Heart left ventricle (tissue), 16 donors: ENCODE data around the gene STX16. TPM values are rescaled to one million over a fixed set of nuclear protein-coding genes. Genes with fewer than 3 reads are reported as not detected.

Experiments used
- ATAC-seq, 4 donors: fragments of 200-7000 bp; cut with Tn5 transposase; one replicate each; pipeline ENCODE4 v1.9.1; 2020 to 2022; ENCODE audit warnings: moderate library complexity in 4 of 4, mild to moderate bottlenecking in 3 of 4, moderate number of reproducible peaks in 1 of 4
- DNase-seq, 5 donors: peaks; one replicate each; pipeline ENCODE4 v3.0.0-alpha.2; 2020
- H3K27ac ChIP-seq, 12 donors: fragments of 200-600 bp; sonication (generic) in 4 of 12; one replicate each; pipeline versions ENCODE4 v1.5.0 to v1.8.0; 2016 to 2022; ENCODE audit warnings: mild to moderate bottlenecking in 2 of 12
- H3K27me3 ChIP-seq, 9 donors: fragments of 200-600 bp; sonication (generic) in 2 of 9; one replicate each; pipeline versions ENCODE4 v1.5.1 to v1.8.0; 2016 to 2022; ENCODE audit warnings: mild to moderate bottlenecking in 3 of 9
- H3K36me3 ChIP-seq, 9 donors: fragments of 200-600 bp; sonication (generic) in 2 of 9; one replicate each; pipeline versions ENCODE4 v1.5.0 to v1.8.0; 2018 to 2022; ENCODE audit warnings: mild to moderate bottlenecking in 2 of 9
- H3K4me1 ChIP-seq, 12 donors: fragments of 200-600 bp; sonication (generic) in 4 of 12; one replicate each; pipeline versions ENCODE4 v1.5.0 to v1.8.0; 2016 to 2022; ENCODE audit warnings: mild to moderate bottlenecking in 3 of 12
- H3K4me3 ChIP-seq, 12 donors: fragments of 200-600 bp; sonication (generic) in 4 of 12; one replicate each; pipeline versions ENCODE4 v1.5.0 to v1.8.0; 2017 to 2022; ENCODE audit warnings: mild to moderate bottlenecking in 9 of 12, moderate library complexity in 4 of 12
- H3K9me3 ChIP-seq, 12 donors: fragments of 200-600 bp; sonication (generic) in 4 of 12; one replicate each; pipeline versions ENCODE4 v1.5.0 to v1.8.0; 2016 to 2022; ENCODE audit warnings: mild to moderate bottlenecking in 1 of 12
- POLR2A ChIP-seq, 2 donors: fragments of 450-650 bp; IDR thresholded peaks; one replicate each; pipeline ENCODE4 v1.6.1; 2017; ENCODE audit warnings: antibody characterized with exemption in 2 of 2, mild to moderate bottlenecking in 2 of 2, moderate library complexity in 2 of 2
- WGBS, 4 donors: extraction: QIAGEN DNeasy Blood & Tissue Kit in 2 of 4; methylation state at CpG; one replicate each; pipeline versions ENCODE4 v1.1.5 to v1.1.7; 2013 to 2018; 5-methylcytosine and 5-hydroxymethylcytosine counted together
- intact Hi-C, 10 donors: fragments of 100-400 bp; cut with DNase I; formaldehyde crosslinking; loops; one replicate each; pipeline versions ENCODE4 v1.11.1 to v1.14.2; 2022
- polyA plus RNA-seq, 2 donors: library from polyadenylated mRNA; stranded (reverse); fragments of 200-250 nt; gene quantifications; one replicate each; pipeline ENCODE4 v1.2.3, GENCODE V29; 2013
- total RNA-seq, 9 donors: library from RNA; depleted of rRNA in 2 of 9; stranded (reverse); fragments of >200 nt in 2 of 9; fragmentation: NEBNext Ultra II Directional in 3 of 9; extraction: Animal tissue kit (Norgen Biotek cat#: 25700) in 3 of 9; gene quantifications; one replicate each; pipeline versions ENCODE4 v1.1.0 to v1.2.4, GENCODE V29; 2016 to 2023
- TF ChIP-seq, protein P1 (sequence below), 12 donors: fragments of 200-600 bp; sonication (generic) in 4 of 12; IDR thresholded peaks; one replicate each; pipeline versions ENCODE4 v1.5.0 to v1.8.0; 2018 to 2022; ENCODE audit warnings: antibody characterized with exemption in 12 of 12, mild to moderate bottlenecking in 5 of 12
- donor health status: ischemic (EF 13 %, LVEDD 7.1; RV severe dilation, severe dysfunction).
- donor health status: healthy with polysubstance abuse.
- donor health status: DM: no; HTN: yes; CAD: no.
- donor health status: DM: no; HTN: no; CAD: no.
- donor health status: ischemic (EF 25% LVEDD 6.9; RV normal size, moderate dysfunction).
- donor health status: ischemic (EF 25% LVEDD 5.7; RV mildly dilated, moderate dysfunction).
- donor health status: healthy.
- donor health status: DM: yes; HTN: yes; CAD: no.
- donor health status: ischemic (EF 35%, LVEDD 5.7; RV mildly dilated, moderate dysfunction).
- donor health status: nonischemic (EF 11% LVEDD 7.7; RV severe dilation, severe dysfunction).
- donor health status: DM: yes; HTN: yes; CAD: no.
- donor health status: PGD.
- donor health status: ischemic (EF 29% LVEDD 5.4; RV normal size, mild dysfunction).
- donor health status: nonischemic (EF 23%, LVEDD 6.1; RV moderate dilation, normal function).

The STX16 gene
- total and polyA plus RNA-seq, 11 donors = 14.6 to 38.9 (median 25.6) TPM

DNA sequence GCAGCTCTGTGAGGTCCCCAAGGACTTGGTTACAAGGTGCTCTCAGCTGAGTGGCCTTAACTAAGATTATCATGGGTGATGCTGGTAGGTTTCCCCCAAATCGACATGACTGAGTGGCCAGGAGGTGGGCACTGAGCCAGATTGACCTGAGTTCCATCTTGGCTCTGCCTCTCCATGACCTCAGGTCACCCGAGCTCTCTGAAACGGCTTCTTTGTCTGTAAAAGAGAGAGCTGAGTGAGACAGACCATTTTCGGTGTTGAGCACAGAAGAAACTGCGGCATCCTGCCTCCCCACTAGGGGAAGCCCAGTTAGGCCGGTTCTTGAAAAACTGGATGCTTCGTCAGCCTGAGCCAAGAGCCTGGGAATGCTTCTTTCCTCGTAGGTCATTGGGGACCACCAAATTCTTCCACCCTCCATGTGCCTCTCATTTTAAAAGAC is 14.1 kb upstream of the STX16 start:
- intact Hi-C loops = no loop called here
- DNase-seq = no peak
- Histone ChIP-seq H3K4me3 (no peak overlapping the region), H3K4me1 (peaks cover 0 to 6% (median 0%) of the 10 kb centered on the region in 12 donors), H3K27me3 (peaks cover 0 to 11% (median 0%) of the 10 kb centered on the region in 9 donors), H3K9me3 (no peaks in the 10 kb centered on the region), H3K27ac (no peak overlapping the region), H3K36me3 (no peaks in the 10 kb centered on the region)
- WGBS, 4 donors = 46 to 63% (median 57%) methylated on average over 7 to 8 of the region's 8 CpGs
- ATAC-seq = peak in 1 of 4 donors; percentile 57
- no peak for TF ChIP-seq POLR2A (IDR thresholded peaks at IDR 0.05)
- TF ChIP-seq, protein P1, sequence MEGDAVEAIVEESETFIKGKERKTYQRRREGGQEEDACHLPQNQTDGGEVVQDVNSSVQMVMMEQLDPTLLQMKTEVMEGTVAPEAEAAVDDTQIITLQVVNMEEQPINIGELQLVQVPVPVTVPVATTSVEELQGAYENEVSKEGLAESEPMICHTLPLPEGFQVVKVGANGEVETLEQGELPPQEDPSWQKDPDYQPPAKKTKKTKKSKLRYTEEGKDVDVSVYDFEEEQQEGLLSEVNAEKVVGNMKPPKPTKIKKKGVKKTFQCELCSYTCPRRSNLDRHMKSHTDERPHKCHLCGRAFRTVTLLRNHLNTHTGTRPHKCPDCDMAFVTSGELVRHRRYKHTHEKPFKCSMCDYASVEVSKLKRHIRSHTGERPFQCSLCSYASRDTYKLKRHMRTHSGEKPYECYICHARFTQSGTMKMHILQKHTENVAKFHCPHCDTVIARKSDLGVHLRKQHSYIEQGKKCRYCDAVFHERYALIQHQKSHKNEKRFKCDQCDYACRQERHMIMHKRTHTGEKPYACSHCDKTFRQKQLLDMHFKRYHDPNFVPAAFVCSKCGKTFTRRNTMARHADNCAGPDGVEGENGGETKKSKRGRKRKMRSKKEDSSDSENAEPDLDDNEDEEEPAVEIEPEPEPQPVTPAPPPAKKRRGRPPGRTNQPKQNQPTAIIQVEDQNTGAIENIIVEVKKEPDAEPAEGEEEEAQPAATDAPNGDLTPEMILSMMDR (IDR thresholded peaks at IDR 0.05) = peak in 3 of 12 donors; percentile 18 to 28 (median 23)

DNA sequence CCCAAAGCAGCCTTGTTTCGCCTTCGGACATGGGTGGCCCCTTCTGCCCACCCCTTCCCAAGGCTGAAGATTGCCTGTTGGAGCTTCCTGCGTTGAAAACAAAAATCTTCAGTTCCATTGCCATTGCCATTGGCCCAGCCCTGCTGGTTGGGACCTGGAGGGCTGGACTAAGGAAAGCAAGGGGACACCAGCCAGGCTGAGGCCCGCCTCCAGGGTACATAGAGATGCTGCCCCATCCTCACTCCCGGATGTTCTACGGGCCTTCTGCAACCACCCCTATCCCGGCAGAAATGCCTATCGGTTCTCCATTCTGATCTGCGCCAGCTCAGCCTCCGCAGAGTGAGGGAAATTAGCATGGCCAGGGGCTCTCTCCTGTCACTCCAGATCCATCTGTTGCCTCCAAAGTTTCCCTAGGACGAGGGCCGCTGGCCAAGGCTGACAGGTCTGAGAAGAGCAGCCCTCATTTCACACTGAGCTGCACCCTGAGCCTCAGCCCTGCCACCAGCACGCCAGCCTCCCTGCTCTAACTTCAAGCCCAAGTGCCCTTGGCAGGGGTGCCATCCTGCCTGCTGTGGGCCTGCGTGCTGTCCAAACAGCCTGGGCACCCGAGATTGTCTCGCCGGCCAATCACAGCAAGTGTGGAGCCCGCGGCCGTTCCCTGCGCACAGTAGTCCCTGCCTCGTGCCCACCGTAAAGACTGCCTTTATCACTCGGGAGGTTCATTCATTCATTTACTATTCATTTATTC is 13.4 kb upstream of the STX16 start:
- H3K9me3 ChIP-seq = no peaks in the 10 kb centered on the region
- no peak for TF ChIP-seq POLR2A (IDR thresholded peaks at IDR 0.05)
- TF ChIP-seq, protein P1 (IDR thresholded peaks at IDR 0.05) = no peak
- H3K4me3 ChIP-seq = no peak overlapping the region
- H3K27ac ChIP-seq = no peak overlapping the region
- H3K4me1 ChIP-seq = peaks cover 0 to 6% (median 0%) of the 10 kb centered on the region in 12 donors
- no peaks in the 10 kb centered on the region for H3K36me3 ChIP-seq
- peaks cover 0 to 11% (median 0%) of the 10 kb centered on the region in 9 donors for H3K27me3 ChIP-seq
- ATAC-seq (no peak), DNase-seq (no peak)
- 86 to 90% (median 89%) methylated on average over 21 to 24 of the region's 24 CpGs for WGBS, 4 donors
- intact Hi-C loops = no loop called here

DNA sequence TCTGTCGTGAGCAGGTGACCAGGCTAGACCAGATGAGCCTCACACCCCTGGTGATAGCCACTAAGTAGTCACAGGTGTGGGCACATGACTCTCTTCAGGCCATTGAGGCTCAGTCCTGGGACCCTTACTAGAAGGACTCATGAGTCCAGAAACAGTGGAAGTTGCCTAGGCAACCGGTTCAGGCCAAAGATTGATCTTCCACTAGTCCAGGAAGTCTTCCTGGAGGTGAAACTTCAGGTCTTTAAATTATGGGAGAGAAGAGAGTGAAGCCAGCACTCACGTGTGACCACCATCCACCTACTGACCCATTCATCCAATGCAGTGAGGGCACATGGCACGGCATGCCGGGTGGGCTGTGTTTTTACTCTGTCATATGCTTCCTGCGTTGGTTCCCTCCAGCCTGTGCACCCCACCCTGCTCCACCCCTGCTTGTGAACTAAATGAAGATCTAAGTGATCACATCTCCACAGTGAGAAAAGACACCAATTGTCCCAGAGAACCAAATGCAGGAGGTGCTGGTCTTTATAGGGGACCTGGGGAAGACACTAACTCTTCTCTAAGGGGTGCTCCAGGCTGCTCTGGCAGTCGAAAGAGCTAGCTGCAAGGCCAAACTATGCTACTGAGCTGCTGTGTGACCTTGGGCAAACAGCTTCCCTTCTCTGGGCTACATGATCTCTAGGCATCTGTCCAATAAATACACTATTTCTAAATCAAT is 12.5 kb upstream of the STX16 start:
- intact Hi-C loops = no loop called here
- Histone ChIP-seq H3K27ac (no peak overlapping the region), H3K9me3 (no peaks in the 10 kb centered on the region), H3K4me1 (peaks cover 0 to 6% (median 0%) of the 10 kb centered on the region in 12 donors), H3K36me3 (no peaks in the 10 kb centered on the region), H3K4me3 (no peak overlapping the region), H3K27me3 (peaks cover 0 to 11% (median 0%) of the 10 kb centered on the region in 9 donors)
- ATAC-seq = no peak
- no peak for DNase-seq
- 84 to 92% (median 86%) methylated on average over 6 to 7 of the region's 7 CpGs for WGBS, 4 donors
- TF ChIP-seq, protein P1 (IDR thresholded peaks at IDR 0.05) = no peak
- TF ChIP-seq POLR2A (IDR thresholded peaks at IDR 0.05) = no peak
